SK-N-SH (cell line): ENCODE data around the gene ZNF438.

Experiments
- CTCF ChIP-seq: fragments of 200-600 bp; sonication (generic); IDR thresholded peaks from 2 replicates; pipeline ENCODE4 v1.6.1; 2017; ENCODE audit warnings: antibody characterized with exemption, mild to moderate bottlenecking, moderate library complexity
- EP300 ChIP-seq, 2 experiments: IDR thresholded peaks; 2 replicates each; pipeline versions ENCODE4 v1.4.0 to v1.6.1; 2012; ENCODE audit warnings: borderline replicate concordance in 1 of 2, low read depth in 1 of 2, low read length in 1 of 2
- FOXJ3 ChIP-seq: sonication (generic); formaldehyde crosslinking; IDR thresholded peaks from 2 replicates; pipeline ENCODE4 v1.5.1; 2020; ENCODE audit warnings: mild to moderate bottlenecking, missing genetic modification reagents
- JUND ChIP-seq: IDR thresholded peaks from 2 replicates; pipeline ENCODE4 v1.4.0; 2012
- MXI1 ChIP-seq: IDR thresholded peaks from 2 replicates; pipeline ENCODE4 v1.6.1; 2012; ENCODE audit warnings: mild to moderate bottlenecking, low read depth, low read length, improper control_type of control experiment
- POLR2AphosphoS5 ChIP-seq: IDR thresholded peaks from 2 replicates; pipeline ENCODE4 v1.6.1; 2012; ENCODE audit warnings: low read depth, low read length
- RAD21 ChIP-seq: IDR thresholded peaks from 2 replicates; pipeline ENCODE4 v1.6.1; 2012; ENCODE audit warnings: mild to moderate bottlenecking, low read length
- SIN3A ChIP-seq: IDR thresholded peaks from 2 replicates; pipeline ENCODE4 v1.6.1; 2012; ENCODE audit warnings: low read depth, mild to moderate bottlenecking, low read length, moderate library complexity, borderline replicate concordance
- SMC3 ChIP-seq: IDR thresholded peaks from 2 replicates; pipeline ENCODE4 v1.6.1; 2012; ENCODE audit warnings: low read depth, low read length, improper control_type of control experiment
- USF2 ChIP-seq: fragments of 150-350 bp; IDR thresholded peaks from 2 replicates; pipeline ENCODE4 v1.6.1; 2017; ENCODE audit warnings: antibody characterized with exemption, low read length, low read depth, borderline replicate concordance
- YY1 ChIP-seq: IDR thresholded peaks from 2 replicates; pipeline ENCODE4 v1.4.0; 2012; ENCODE audit warnings: low read depth, mild to moderate bottlenecking
- ZBTB33 ChIP-seq: IDR thresholded peaks from 2 replicates; pipeline ENCODE4 v1.4.0; 2012; ENCODE audit warnings: low read depth, borderline replicate concordance

GRCh38 chr10:30828680-30829079, 203.0 kb downstream of the ZNF438 start:
- TF ChIP-seq CTCF (no peak), JUND (no peak), FOXJ3 (no peak), SMC3 (no peak), USF2 (no peak), POLR2AphosphoS5 (no peak), MXI1 (no peak), EP300 (IDR thresholded peaks at IDR 0.05; ENCODE audit: borderline replicate concordance in 1 of 2, low read depth in 1 of 2, low read length in 1 of 2) (no peak), RAD21 (no peak), SIN3A (no peak), ZBTB33 (no peak), YY1 (no peak)
